ENCODE measurements around the gene TMEM25. TPM values are rescaled to one million over a fixed set of nuclear protein-coding genes. Genes with fewer than 3 reads are reported as not detected.

The TMEM25 gene
- total RNA-seq, 1 experiment from 2014 or later = 24.5 TPM

DNA sequence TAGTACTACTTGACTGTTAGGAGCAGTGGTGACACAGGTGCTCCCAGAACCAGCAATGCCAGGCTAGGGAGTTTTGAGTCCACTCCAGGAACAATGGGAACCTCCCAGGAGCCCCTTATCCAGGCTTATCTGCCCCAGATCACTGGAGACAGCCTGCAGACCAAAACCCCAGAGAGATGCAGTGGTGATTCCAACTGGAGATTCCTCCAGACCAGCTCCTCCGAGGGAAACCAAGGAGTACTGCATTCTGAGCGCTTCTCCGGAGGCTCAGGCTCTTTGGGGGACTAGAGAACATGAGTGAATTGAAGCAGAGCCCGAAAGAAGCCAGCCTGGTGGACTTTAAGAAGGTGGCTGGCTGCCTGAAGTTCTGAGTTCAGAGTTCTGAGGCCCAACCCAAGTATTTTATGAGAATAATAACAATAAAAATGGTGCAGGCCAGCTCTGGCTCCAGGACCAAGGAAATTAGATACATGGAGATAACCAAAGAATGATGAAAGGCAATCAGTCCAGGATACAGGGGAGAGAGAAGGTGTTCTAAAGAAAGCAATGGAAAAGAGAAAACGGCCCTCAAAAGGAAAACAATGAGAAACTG, 1.3 kb upstream of the TMEM25 start:
- H3K4me1 Mint-ChIP-seq = peaks cover 38% of the 10 kb centered on the region in 2 experiments
- no peak overlapping the region for H3K56ac ChIP-seq (ENCODE audit: insufficient read length, low read depth, low read length)
- H3K14ac ChIP-seq (ENCODE audit: insufficient read depth, low read length) = no peak overlapping the region
- H4K8ac ChIP-seq (replicated peaks; ENCODE audit: insufficient read length, low read depth, low read length) = no peak overlapping the region
- no peak overlapping the region for H4K5ac ChIP-seq (ENCODE audit: insufficient read length, low read depth, low read length)
- no peaks in the 10 kb centered on the region; the same call in 1 of the 2 replicates for H3K4me1 ChIP-seq (ENCODE audit: insufficient read depth, low read length)
- H3K9ac ChIP-seq (ENCODE audit: extremely low read depth, insufficient read length, low read length) = no peak overlapping the region
- H3K4me2 ChIP-seq (ENCODE audit: insufficient read depth, insufficient read length, low read length) = peak overlapping the region; percentile 93
- no peak for DNase-seq
- peaks cover 5% of the 10 kb centered on the region; the same call in 1 of the 2 replicates for H3K27me3 Mint-ChIP-seq (ENCODE audit: low read depth)
- H3K4ac ChIP-seq (ENCODE audit: low read depth, low read length) = no peak overlapping the region
- no peak overlapping the region for H2BK120ac ChIP-seq (ENCODE audit: low read depth, low read length, poor library complexity, severe bottlenecking)
- no peaks in the 10 kb centered on the region for H3K9me3 Mint-ChIP-seq
- H3K79me2 ChIP-seq (ENCODE audit: insufficient read depth, low read length) = no peaks in the 10 kb centered on the region
- no peaks in the 10 kb centered on the region for H3K79me1 ChIP-seq (ENCODE audit: insufficient read depth, low read depth, low read length, poor library complexity, severe bottlenecking)
- H3K27ac ChIP-seq (ENCODE audit: insufficient read length, low read depth, low read length) = no peak overlapping the region
- H3K18ac ChIP-seq (ENCODE audit: insufficient read length, low read depth, low read length) = no peak overlapping the region
- no peaks in the 10 kb centered on the region for H3K27me3 ChIP-seq (ENCODE audit: insufficient read depth, low read length)
- H4K20me1 ChIP-seq (ENCODE audit: control insufficient read depth, insufficient read depth, insufficient read length) = no peaks in the 10 kb centered on the region
- H2BK12ac ChIP-seq (ENCODE audit: insufficient read length, low read depth, low read length) = no peak overlapping the region
- no peak overlapping the region for H2BK20ac ChIP-seq (ENCODE audit: low read depth, low read length, poor library complexity, severe bottlenecking)
- H3K4me3 Mint-ChIP-seq = peak overlapping the region; percentile 86 to 97
- no peak overlapping the region for H2AK5ac ChIP-seq (ENCODE audit: insufficient read length, low read length)
- no peak overlapping the region for H4K91ac ChIP-seq (ENCODE audit: insufficient read length, low read depth, low read length)
- no CpG with 5 or more reads among the region's 5 CpGs for WGBS (ENCODE audit: extremely low coverage, insufficient read length, low lambda C conversion rate)
- peaks cover 10% of the 10 kb centered on the region for H3K23me2 ChIP-seq (ENCODE audit: insufficient read length, low read depth, low read length, poor library complexity, severe bottlenecking)
- H3K27ac Mint-ChIP-seq = no peak overlapping the region
- peaks cover 0 to 10% (median 4%) of the 10 kb centered on the region in 3 experiments; a peak in 4 of 7 replicates for H3K36me3 Mint-ChIP-seq (ENCODE audit: insufficient read depth in 1 of 3, low read depth in 3 of 3)
- no peaks in the 10 kb centered on the region for H3K9me3 ChIP-seq (ENCODE audit: control insufficient read depth, low read depth, low read length)
- TF ChIP-seq, protein P1, sequence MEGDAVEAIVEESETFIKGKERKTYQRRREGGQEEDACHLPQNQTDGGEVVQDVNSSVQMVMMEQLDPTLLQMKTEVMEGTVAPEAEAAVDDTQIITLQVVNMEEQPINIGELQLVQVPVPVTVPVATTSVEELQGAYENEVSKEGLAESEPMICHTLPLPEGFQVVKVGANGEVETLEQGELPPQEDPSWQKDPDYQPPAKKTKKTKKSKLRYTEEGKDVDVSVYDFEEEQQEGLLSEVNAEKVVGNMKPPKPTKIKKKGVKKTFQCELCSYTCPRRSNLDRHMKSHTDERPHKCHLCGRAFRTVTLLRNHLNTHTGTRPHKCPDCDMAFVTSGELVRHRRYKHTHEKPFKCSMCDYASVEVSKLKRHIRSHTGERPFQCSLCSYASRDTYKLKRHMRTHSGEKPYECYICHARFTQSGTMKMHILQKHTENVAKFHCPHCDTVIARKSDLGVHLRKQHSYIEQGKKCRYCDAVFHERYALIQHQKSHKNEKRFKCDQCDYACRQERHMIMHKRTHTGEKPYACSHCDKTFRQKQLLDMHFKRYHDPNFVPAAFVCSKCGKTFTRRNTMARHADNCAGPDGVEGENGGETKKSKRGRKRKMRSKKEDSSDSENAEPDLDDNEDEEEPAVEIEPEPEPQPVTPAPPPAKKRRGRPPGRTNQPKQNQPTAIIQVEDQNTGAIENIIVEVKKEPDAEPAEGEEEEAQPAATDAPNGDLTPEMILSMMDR (conservative IDR thresholded peaks at IDR 0.05) = 0 out of 3 replicates have a peak, but pooled peaks have one; percentile 14
- H3T11ph ChIP-seq (ENCODE audit: low read length) = no peak overlapping the region
- H3K23ac ChIP-seq (ENCODE audit: insufficient read length, low read depth, low read length) = no peak overlapping the region
- H2BK5ac ChIP-seq (ENCODE audit: insufficient read length, low read length) = no peak overlapping the region
- H2BK15ac ChIP-seq (ENCODE audit: low read depth, low read length) = no peak overlapping the region
- H2AFZ ChIP-seq (ENCODE audit: low read length) = no peak overlapping the region

All from H9 (cell line).